Common myeloid progenitor, CD34-positive (primary cell): ENCODE measurements around the gene RP2. TPM values are rescaled to one million over a fixed set of nuclear protein-coding genes. Genes with fewer than 3 reads are reported as not detected.

Experiments used
- CTCF ChIA-PET: fragments of 350-600 bp; sonication (Branson Sonifier 250); formaldehyde crosslinking; loops from one replicate; lab custom pipeline; 2021; ENCODE audit warnings: antibody characterized with exemption; lab: Charles Lee
- POLR2A ChIA-PET: fragments of 350-600 bp; sonication (Branson Sonifier 250); formaldehyde crosslinking; loops from one replicate; lab custom pipeline; 2021; ENCODE audit warnings: antibody characterized with exemption; lab: Charles Lee
- DNase-seq, 3 donors: peaks; one replicate each; pipeline versions ENCODE4 v3.0.0 to v3.0.0-alpha.2; 2013
- H3K27ac ChIP-seq, 2 experiments: 1 replicate in 1 of 2; 2 replicates in 1 of 2; pipeline ENCODE4 v1.7.0; 2013; ENCODE audit warnings: inconsistent platforms in 2 of 2, low read length in 2 of 2, mild to moderate bottlenecking in 2 of 2, low read depth in 1 of 2, moderate library complexity in 1 of 2; ENCODE audit not compliant: severe bottlenecking in 2 of 2, insufficient read depth in 1 of 2, poor library complexity in 1 of 2
- H3K27me3 ChIP-seq, 5 experiments: replicated peaks in 2 of 5; 1 replicate in 3 of 5; 2 replicates in 2 of 5; pipeline versions ENCODE4 v1.6.1 to v1.7.0; 2013; ENCODE audit warnings: low read length in 4 of 5, mild to moderate bottlenecking in 2 of 5, moderate library complexity in 2 of 5, inconsistent platforms in 1 of 5; ENCODE audit not compliant: insufficient read depth in 5 of 5, control insufficient read depth in 4 of 5
- H3K36me3 ChIP-seq, 4 experiments: 1 replicate in 2 of 4; 2 replicates in 2 of 4; pipeline versions ENCODE4 v1.6.1 to v1.7.0; 2013; ENCODE audit warnings: low read length in 3 of 4, control low read depth in 1 of 4, mild to moderate bottlenecking in 1 of 4; ENCODE audit not compliant: control insufficient read depth in 4 of 4, insufficient read depth in 4 of 4
- H3K4me1 ChIP-seq, 4 experiments: 1 replicate in 3 of 4; 2 replicates in 1 of 4; pipeline versions ENCODE4 v1.6.1 to v1.7.1; 2013; ENCODE audit warnings: low read length in 3 of 4, mild to moderate bottlenecking in 3 of 4, control low read depth in 1 of 4, inconsistent platforms in 1 of 4, moderate library complexity in 1 of 4; ENCODE audit not compliant: control insufficient read depth in 4 of 4, insufficient read depth in 4 of 4; ENCODE audit errors: control extremely low read depth in 1 of 4
- H3K4me3 ChIP-seq, 7 experiments: 1 replicate in 4 of 7; 2 replicates in 3 of 7; pipeline versions ENCODE4 v1.5.1 to v1.7.0; 2013; ENCODE audit warnings: mild to moderate bottlenecking in 7 of 7, low read length in 6 of 7, moderate library complexity in 6 of 7, inconsistent platforms in 2 of 7, low read depth in 2 of 7, control low read depth in 1 of 7; ENCODE audit not compliant: insufficient read depth in 4 of 7, control insufficient read depth in 1 of 7; ENCODE audit errors: extremely low read depth in 1 of 7
- H3K9me3 ChIP-seq, 5 experiments: 1 replicate in 4 of 5; 2 replicates in 1 of 5; pipeline versions ENCODE4 v1.6.1 to v1.7.1; 2013; ENCODE audit warnings: low read length in 4 of 5, mild to moderate bottlenecking in 2 of 5, inconsistent platforms in 1 of 5, low read depth in 1 of 5, moderate library complexity in 1 of 5; ENCODE audit not compliant: control insufficient read depth in 4 of 5, insufficient read depth in 2 of 5; ENCODE audit errors: control extremely low read depth in 1 of 5
- WGBS: methylation state at CpG from one replicate; pipeline ENCODE4 v1.1.5; 2013; ENCODE audit not compliant: insufficient coverage; 5-methylcytosine and 5-hydroxymethylcytosine counted together
- polyA plus RNA-seq: library from polyadenylated mRNA; unstranded; fragments of 120-200 nt; gene quantifications from one replicate; pipeline ENCODE4 v1.2.1, GENCODE V29; 2013

RP2 gene
- polyA plus RNA-seq, result 18.4 TPM

- Histone ChIP-seq H3K4me3 (peak within 1 kb of the TSS; percentile 76 to 97 (median 90)), H3K36me3 (no peaks in the 10 kb centered on the region), H3K27ac (peak within 1 kb of the TSS; percentile 86 to 96), H3K4me1 (peaks cover 4 to 27% (median 16%) of the 10 kb centered on the region in 4 experiments), H3K27me3 (no peaks in the 10 kb centered on the region), H3K9me3 (peaks cover 0 to 9% (median 0%) of the 10 kb centered on the region in 5 experiments)
- DNase-seq, result peak; percentile 92 to 97 (median 96)
- 34% methylated on average over 67 of the region's 71 CpGs for WGBS
- CTCF ChIA-PET, result no interaction called here
- POLR2A ChIA-PET, result interaction anchor here (0.6 to 0.8 kb wide), 3 partner anchors 23 to 1808 kb away, joined by 3 read pairs; no protein-coding TSS in a partner anchor
Observed at GRCh38 chrX:46836701-46837557, at the start of gene RP2. TSS of gene RP2 (plus strand) at chrX:46837043. CDS start at chrX:46837101, 58 bp downstream.

GRCh38 chrX:46788902-46789301 is 47.9 kb upstream of the RP2 start:
- Histone ChIP-seq H3K4me3 (no peak overlapping the region), H3K27ac (no peak overlapping the region), H3K9me3 (no peaks in the 10 kb centered on the region), H3K36me3 (no peaks in the 10 kb centered on the region), H3K27me3 (no peaks in the 10 kb centered on the region), H3K4me1 (peaks cover 12 to 35% (median 17%) of the 10 kb centered on the region in 4 experiments)
- CTCF ChIA-PET, result interaction anchor here (1.4 kb wide), 1 partner anchor 29 kb away, joined by 3 read pairs; no protein-coding TSS in a partner anchor
- no peak for DNase-seq
- 58% methylated on average over 4 of the region's 4 CpGs for WGBS
- POLR2A ChIA-PET, result no interaction called here

GRCh38 chrX:46791927-46792809 is 44.7 kb upstream of the RP2 start:
- peak; percentile 78 to 94 (median 89) for DNase-seq
- 42% methylated on average over 5 of the region's 7 CpGs for WGBS
- H3K27me3 ChIP-seq, result no peaks in the 10 kb centered on the region
- CTCF ChIA-PET, result interaction anchor here (1.3 to 2.6 kb wide), 2 partner anchors 12 to 32 kb away, joined by 3 to 7 read pairs; no protein-coding TSS in a partner anchor
- peak overlapping the region in 6 of 7 experiments; percentile 23 to 69 (median 38) for H3K4me3 ChIP-seq
- H3K9me3 ChIP-seq, result no peaks in the 10 kb centered on the region
- peaks cover 12 to 35% (median 17%) of the 10 kb centered on the region in 4 experiments for H3K4me1 ChIP-seq
- peak overlapping the region; percentile 51 to 85 for H3K27ac ChIP-seq
- POLR2A ChIA-PET, result no interaction called here
- no peaks in the 10 kb centered on the region for H3K36me3 ChIP-seq

GRCh38 chrX:46792810-46793188 is 44.0 kb upstream of the RP2 start:
- WGBS, result no CpG with 5 or more reads among the region's 4 CpGs

GRCh38 chrX:46793386-46794143 is 43.3 kb upstream of the RP2 start:
- WGBS, result 74% methylated on average over 4 of the region's 6 CpGs
- no peaks in the 10 kb centered on the region for H3K27me3 ChIP-seq
- ChIA-PET POLR2A (no interaction called here), CTCF (interaction anchor here (4.7 kb wide), 1 partner anchor 33 kb away, joined by 39 read pairs; no protein-coding TSS in a partner anchor)
- peak overlapping the region in 1 of 7 experiments; percentile 10 for H3K4me3 ChIP-seq
- peaks cover 12 to 35% (median 17%) of the 10 kb centered on the region in 4 experiments for H3K4me1 ChIP-seq
- no peaks in the 10 kb centered on the region for H3K36me3 ChIP-seq
- H3K27ac ChIP-seq, result peak overlapping the region; percentile 51 to 85
- H3K9me3 ChIP-seq, result no peaks in the 10 kb centered on the region
- DNase-seq, result no peak

More at GRCh38 chrX:46792810-46793188, 44.0 kb upstream of the RP2 start:
- peaks cover 12 to 35% (median 17%) of the 10 kb centered on the region in 4 experiments for H3K4me1 ChIP-seq
- peak overlapping the region; percentile 51 to 85 for H3K27ac ChIP-seq
- ChIA-PET POLR2A (no interaction called here), CTCF (interaction anchor here (1.3 to 2.6 kb wide), 2 partner anchors 13 to 32 kb away, joined by 3 to 7 read pairs; no protein-coding TSS in a partner anchor)
- no peaks in the 10 kb centered on the region for H3K9me3 ChIP-seq
- no peaks in the 10 kb centered on the region for H3K36me3 ChIP-seq
- H3K4me3 ChIP-seq, result peak overlapping the region in 6 of 7 experiments; percentile 23 to 69 (median 38)
- DNase-seq, result no peak
- no peaks in the 10 kb centered on the region for H3K27me3 ChIP-seq

GRCh38 chrX:46796574-46797191 is 40.2 kb upstream of the RP2 start:
- no peak overlapping the region for H3K4me3 ChIP-seq
- POLR2A ChIA-PET, result no interaction called here
- 0% methylated on average over 1 of the region's 8 CpGs for WGBS

More at GRCh38 chrX:46796574-46797191, 40.2 kb upstream of the RP2 start:
- Histone ChIP-seq H3K9me3 (no peaks in the 10 kb centered on the region), H3K27me3 (no peaks in the 10 kb centered on the region), H3K36me3 (no peaks in the 10 kb centered on the region), H3K27ac (no peak overlapping the region), H3K4me1 (peaks cover 5 to 19% (median 16%) of the 10 kb centered on the region in 4 experiments)
- CTCF ChIA-PET, result interaction anchor here (0.8 to 4.7 kb wide), 12 partner anchors 15 to 242 kb away, joined by 3 to 39 read pairs (median 5); no protein-coding TSS in a partner anchor
- peak; percentile 63 to 82 (median 78) for DNase-seq
